Psoas muscle (tissue), 8 donors: Measurements from ENCODE around the gene VARS1. TPM values are rescaled to one million over a fixed set of nuclear protein-coding genes. Genes with fewer than 3 reads are reported as not detected.

ENCODE experiments used
- ATAC-seq, 4 donors: fragments of 200-7000 bp; cut with Tn5 transposase; one replicate each; pipeline ENCODE4 v1.9.1; 2020; ENCODE audit warnings: moderate library complexity in 3 of 4, mild to moderate bottlenecking in 2 of 4
- DNase-seq, 2 donors: peaks; one replicate each; pipeline ENCODE4 v3.0.0-alpha.2; 2020
- H3K27ac ChIP-seq: fragments of 200-600 bp; one replicate; pipeline ENCODE4 v1.8.0; 2022
- H3K27me3 ChIP-seq, 3 donors: fragments of 200-600 bp in 1 of 3; one replicate each; pipeline versions ENCODE4 v1.6.1 to v1.8.0; 2013 to 2022; ENCODE audit warnings: low read length in 2 of 3, mild to moderate bottlenecking in 2 of 3, moderate library complexity in 1 of 3; ENCODE audit not compliant: insufficient read depth in 3 of 3
- H3K36me3 ChIP-seq, 2 donors: fragments of 200-600 bp in 1 of 2; one replicate each; pipeline versions ENCODE4 v1.6.1 to v1.8.0; 2013 to 2022; ENCODE audit warnings: low read depth in 1 of 2, mild to moderate bottlenecking in 1 of 2, moderate library complexity in 1 of 2; ENCODE audit not compliant: insufficient read depth in 1 of 2
- H3K4me1 ChIP-seq: fragments of 200-600 bp; one replicate; pipeline ENCODE4 v1.8.0; 2022
- H3K4me3 ChIP-seq: fragments of 200-600 bp; one replicate; pipeline ENCODE4 v1.8.0; 2022; ENCODE audit warnings: mild to moderate bottlenecking
- H3K9me3 ChIP-seq: fragments of 200-600 bp; one replicate; pipeline ENCODE4 v1.8.0; 2022
- WGBS, 3 donors: extraction: QIAGEN DNeasy Blood & Tissue Kit; methylation state at CpG; one replicate each; pipeline versions ENCODE4 v1.1.6 to v1.1.7; 2013; 5-methylcytosine and 5-hydroxymethylcytosine counted together
- intact Hi-C, 2 donors: fragments of 100-400 bp; cut with DNase I; formaldehyde crosslinking; loops; one replicate each; pipeline versions ENCODE4 v1.11.0 to v1.14.2; 2022
- polyA plus RNA-seq, 3 donors: library from polyadenylated mRNA; stranded (reverse); fragments of 200-250 nt; gene quantifications; one replicate each; pipeline ENCODE4 v1.2.3, GENCODE V29; 2013
- total RNA-seq, 4 donors: library from RNA; stranded (reverse); fragmentation: NEBNext Ultra II Directional in 2 of 4; extraction: Animal tissue kit (Norgen Biotek cat#: 25700) in 2 of 4; gene quantifications; one replicate each; pipeline versions ENCODE4 v1.2.1 to v1.2.4, GENCODE V29; 2021 to 2023
- TF ChIP-seq, protein P1 (sequence below): fragments of 200-600 bp; IDR thresholded peaks from one replicate; pipeline ENCODE4 v1.8.0; 2022; ENCODE audit warnings: antibody characterized with exemption
- donor health status: healthy with polysubstance abuse.
- donor health status: DM: no; HTN: no; CAD: no; lungs with moderate emphysema.
- donor health status: Bipolar disorder and iron deficiency.
- donor health status: healthy.
- donor health status: DM: yes; HTN: yes; CAD: no.
- donor health status: DM: no; HTN: no; CAD: no.
- donor health status: DM: no; HTN: no; CAD: no.
- donor health status: DM: yes; HTN: yes; CAD: no.

VARS1 gene
- total and polyA plus RNA-seq, 7 donors, result 43.9 to 108 (median 65.2) TPM

DNA sequence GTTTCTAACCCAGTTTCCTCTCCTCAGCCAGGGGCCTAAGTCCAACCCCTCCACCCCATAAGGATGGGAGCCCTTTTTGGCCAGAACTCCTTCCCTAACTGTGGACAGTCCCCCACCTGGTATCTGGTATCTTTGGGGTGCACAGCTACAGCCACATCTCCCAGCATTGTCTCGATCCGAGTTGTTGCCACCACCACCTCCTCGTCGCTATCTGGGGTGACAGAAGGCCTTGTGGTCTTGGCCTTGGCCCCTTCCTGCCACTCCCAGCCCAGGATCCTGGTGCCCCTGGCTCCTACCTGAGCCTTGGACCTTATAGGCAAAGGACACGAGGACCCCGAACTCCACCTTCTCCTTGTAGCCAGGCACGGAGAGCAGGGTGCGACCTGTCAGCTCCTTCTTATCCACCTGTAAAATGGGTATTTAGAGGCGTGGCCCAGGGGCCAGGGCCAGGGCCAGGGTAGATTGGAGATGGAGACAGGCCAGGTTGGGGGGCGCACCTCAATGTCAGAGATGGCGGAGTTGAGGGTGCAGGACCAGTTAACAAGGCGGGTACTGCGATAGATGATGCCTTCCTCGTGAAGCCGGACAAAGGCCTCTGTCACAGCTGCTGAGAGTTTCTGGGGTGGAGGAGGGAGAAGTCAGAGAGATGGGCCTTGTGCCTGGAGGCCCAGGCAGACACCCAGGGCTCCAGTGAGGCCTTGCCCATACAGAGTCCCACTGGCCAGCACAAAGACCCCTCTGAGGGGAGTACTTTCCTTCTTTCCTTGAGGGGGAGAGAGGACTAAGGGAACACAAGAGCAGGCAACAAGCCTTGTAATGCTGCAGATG, 11.2 kb downstream of the VARS1 start:
- no peaks in the 10 kb centered on the region for H3K4me1 ChIP-seq
- H3K27me3 ChIP-seq, result no peaks in the 10 kb centered on the region
- no peak for ATAC-seq
- H3K36me3 ChIP-seq, result peaks cover 0 to 91% of the 10 kb centered on the region in 2 donors
- WGBS, 3 donors, result 93 to 95% (median 95%) methylated on average over 15 of the region's 15 CpGs
- no peak for DNase-seq
- H3K9me3 ChIP-seq, result no peaks in the 10 kb centered on the region
- TF ChIP-seq, protein P1, sequence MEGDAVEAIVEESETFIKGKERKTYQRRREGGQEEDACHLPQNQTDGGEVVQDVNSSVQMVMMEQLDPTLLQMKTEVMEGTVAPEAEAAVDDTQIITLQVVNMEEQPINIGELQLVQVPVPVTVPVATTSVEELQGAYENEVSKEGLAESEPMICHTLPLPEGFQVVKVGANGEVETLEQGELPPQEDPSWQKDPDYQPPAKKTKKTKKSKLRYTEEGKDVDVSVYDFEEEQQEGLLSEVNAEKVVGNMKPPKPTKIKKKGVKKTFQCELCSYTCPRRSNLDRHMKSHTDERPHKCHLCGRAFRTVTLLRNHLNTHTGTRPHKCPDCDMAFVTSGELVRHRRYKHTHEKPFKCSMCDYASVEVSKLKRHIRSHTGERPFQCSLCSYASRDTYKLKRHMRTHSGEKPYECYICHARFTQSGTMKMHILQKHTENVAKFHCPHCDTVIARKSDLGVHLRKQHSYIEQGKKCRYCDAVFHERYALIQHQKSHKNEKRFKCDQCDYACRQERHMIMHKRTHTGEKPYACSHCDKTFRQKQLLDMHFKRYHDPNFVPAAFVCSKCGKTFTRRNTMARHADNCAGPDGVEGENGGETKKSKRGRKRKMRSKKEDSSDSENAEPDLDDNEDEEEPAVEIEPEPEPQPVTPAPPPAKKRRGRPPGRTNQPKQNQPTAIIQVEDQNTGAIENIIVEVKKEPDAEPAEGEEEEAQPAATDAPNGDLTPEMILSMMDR, result no peak
- no peak overlapping the region for H3K27ac ChIP-seq
- H3K4me3 ChIP-seq, result no peak overlapping the region
- intact Hi-C loops, result no loop called here

DNA sequence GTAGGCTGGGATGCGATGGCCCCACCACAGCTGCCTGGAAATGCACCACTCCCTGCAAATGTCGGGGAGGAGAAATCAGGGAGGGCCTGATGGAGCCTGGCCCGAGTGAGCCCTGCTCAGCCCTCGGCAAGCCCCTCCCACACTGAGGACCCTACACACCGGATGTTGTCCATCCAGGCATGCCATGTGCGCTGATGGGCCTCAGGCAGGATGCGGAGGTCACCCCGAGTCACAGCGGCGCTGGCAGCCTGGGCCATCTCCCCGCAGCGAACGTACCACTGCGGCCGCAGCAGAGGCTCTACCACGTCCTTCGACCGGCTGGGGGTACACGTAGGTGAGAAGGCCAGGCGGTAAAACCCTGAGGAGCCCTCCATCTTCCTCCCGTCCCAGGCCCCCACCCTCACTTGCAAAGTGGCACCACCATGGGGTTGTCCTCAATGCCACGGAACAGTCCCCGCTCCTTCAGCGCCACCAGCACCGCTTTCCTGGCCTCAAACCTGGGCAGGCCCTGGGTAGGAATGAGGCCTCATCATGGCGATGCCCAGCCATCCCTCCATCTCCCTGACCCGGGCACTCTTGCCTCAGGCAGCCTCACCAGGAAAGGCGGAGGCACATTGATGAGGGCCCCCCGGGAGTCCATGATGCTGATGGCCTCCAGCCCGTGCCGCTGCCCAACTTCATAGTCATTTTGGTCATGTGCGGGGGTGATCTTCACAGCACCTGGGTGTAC, 13.3 kb downstream of the VARS1 start:
- no peak overlapping the region for H3K27ac ChIP-seq
- H3K4me1 ChIP-seq, result peaks cover 5% of the 10 kb centered on the region
- H3K9me3 ChIP-seq, result no peaks in the 10 kb centered on the region
- DNase-seq (no peak), ATAC-seq (no peak)
- TF ChIP-seq, protein P1, result no peak
- intact Hi-C loops, result no loop called here
- no peaks in the 10 kb centered on the region for H3K27me3 ChIP-seq
- peaks cover 0 to 89% of the 10 kb centered on the region in 2 donors for H3K36me3 ChIP-seq
- WGBS, 3 donors, result 91% methylated on average over 32 of the region's 32 CpGs
- no peak overlapping the region for H3K4me3 ChIP-seq

DNA sequence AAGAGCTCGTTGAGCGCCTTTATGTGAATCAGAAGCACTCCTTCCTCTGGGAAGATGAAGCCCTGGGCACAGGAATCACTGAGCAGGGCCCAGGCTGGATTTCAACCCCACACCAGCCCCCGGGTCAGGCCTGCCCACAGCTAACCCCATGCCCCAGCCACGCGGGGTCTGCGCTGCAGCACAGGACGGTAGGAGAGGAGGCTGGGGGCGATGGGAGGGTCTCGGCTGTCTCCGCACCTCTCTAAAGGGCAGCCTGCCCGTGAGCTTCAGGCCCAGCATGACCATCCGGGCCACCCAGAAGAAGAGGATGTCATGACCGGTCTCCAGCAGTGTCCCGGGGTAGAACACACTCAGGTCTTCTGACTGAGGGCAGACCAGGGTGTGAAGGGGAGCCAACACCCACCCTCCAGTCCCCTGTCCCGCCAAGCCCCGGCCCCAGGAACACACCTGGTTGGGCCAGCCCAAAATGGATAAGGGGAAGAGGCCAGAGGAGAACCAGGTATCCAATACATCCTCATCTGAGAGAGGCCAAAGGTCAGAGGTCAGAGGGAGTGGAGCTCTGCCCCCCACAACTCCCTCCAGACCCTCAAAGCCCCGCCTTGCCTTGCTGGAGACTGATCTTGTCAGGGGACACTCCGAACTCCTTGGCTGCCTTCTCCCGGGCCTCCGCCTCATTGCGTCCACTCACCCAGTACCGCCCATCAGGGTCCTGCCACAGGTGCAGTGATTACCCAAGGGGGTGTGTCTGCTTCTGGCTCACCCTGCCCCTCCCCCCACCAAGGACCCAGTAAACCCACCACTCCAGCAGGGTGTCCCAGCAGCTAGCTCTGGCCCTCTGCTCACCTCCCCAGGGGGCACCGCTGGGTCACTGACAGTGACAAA, 14.1 kb downstream of the VARS1 start:
- intact Hi-C loops, result no loop called here
- Histone ChIP-seq H3K9me3 (no peaks in the 10 kb centered on the region), H3K4me3 (no peak overlapping the region), H3K36me3 (peaks cover 0 to 85% of the 10 kb centered on the region in 2 donors), H3K27ac (no peak overlapping the region), H3K4me1 (peaks cover 13% of the 10 kb centered on the region), H3K27me3 (no peaks in the 10 kb centered on the region)
- TF ChIP-seq, protein P1, result no peak
- ATAC-seq, result no peak
- WGBS, 3 donors, result 93 to 94% (median 94%) methylated on average over 22 to 23 of the region's 23 CpGs
- DNase-seq, result no peak

DNA sequence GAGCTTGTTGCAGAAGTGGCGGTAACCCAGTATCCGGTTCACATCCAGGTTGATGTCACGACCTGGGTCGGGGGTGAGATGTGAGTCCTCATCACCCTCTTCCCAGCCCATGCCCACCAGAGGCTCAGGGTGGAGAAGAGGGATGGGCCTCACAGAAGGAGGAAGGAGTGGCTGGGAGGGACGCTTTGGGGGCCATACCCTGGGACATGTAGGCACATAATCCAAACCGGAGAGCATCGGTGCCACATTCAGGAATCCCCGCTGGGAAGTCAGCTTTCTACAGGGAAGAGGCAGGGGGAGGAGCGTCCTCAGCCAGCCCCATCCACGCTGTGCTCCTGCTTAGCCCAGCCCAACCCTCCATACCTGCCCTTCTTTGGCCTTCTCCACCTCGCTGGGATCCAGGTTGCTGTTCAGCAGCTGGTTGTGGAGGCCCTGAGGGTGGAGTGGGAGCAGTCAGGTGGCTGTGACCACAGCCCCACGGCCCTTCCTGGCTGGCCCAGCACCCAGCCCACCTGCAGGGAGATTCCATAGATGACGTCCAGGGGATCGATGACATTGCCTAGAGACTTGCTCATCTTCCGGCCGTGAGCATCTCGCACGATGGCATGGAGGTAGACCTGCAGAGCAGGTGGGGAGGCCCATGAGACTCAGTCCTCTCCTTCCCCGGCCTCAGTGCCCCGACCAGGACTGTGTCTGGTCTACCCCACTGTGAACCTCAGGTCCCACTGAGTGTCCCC, 14.9 kb downstream of the VARS1 start:
- WGBS, 3 donors, result 85 to 92% (median 88%) methylated on average over 20 of the region's 20 CpGs
- no peak overlapping the region for H3K4me3 ChIP-seq
- H3K4me1 ChIP-seq, result peaks cover 17% of the 10 kb centered on the region
- intact Hi-C loops, result no loop called here
- no peak overlapping the region for H3K27ac ChIP-seq
- no peak for DNase-seq
- TF ChIP-seq, protein P1, result no peak
- no peaks in the 10 kb centered on the region for H3K9me3 ChIP-seq
- no peak for ATAC-seq
- H3K36me3 ChIP-seq, result peaks cover 0 to 77% of the 10 kb centered on the region in 2 donors
- H3K27me3 ChIP-seq, result no peaks in the 10 kb centered on the region
